ENCODE measurements around the gene ECE1.

- TF ChIP-seq CTCF (IDR thresholded peaks at IDR 0.05), result no peak
- TF ChIP-seq POLR2A (IDR thresholded peaks at IDR 0.05), result no peak
These were observed 56.8 kb downstream of the ECE1 start for GRCh38 chr1:21233490-21233889.

All from uterus (tissue), 2 donors.